ENCODE results near the gene MMP15.
"Not testable (repeated sequence)": the region's sequence is repeated elsewhere in the genome, so short reads cannot be mapped to it uniquely, and the experiment has no call there.

Gene MMP15

DNA sequence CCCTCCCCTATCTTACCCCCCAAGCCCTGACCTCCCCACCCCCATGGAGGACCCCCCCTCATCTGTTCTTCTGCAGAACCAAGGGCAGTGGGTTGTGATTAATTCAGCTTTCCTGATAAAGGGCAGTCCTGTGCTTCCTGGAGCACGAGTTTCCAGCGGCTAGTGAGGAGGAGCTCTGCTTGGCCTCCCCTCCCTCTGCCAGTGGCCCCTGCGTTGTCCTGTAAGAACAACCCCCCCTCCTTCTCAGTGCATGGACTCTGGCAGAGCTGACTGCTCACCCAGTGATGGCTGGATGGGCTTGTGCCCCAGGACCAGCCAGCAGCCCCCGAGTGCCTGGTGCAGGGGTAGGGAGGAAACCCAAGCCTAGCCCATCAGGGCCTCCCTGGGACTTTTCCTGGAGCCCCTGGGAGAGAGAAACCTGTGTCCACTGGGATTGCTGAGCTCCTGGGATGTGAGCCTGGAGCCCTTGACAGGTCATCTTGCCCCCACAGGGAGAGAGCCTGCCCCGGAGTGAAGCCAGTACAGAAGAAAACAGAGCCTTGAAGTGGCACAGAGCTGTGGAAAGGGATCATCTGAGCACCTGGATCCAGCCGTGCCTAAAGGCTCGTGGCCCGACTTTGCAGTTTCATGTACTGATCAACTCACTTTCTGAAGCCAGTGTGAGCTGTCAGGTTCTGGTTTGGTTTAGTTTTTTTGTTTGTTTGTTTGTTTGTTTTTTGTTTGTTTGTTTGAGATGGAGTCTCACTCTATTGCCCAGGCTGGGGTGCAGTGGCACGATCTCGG is 26.5 kb downstream of the MMP15 start:
- no peak for DNase-seq

DNA sequence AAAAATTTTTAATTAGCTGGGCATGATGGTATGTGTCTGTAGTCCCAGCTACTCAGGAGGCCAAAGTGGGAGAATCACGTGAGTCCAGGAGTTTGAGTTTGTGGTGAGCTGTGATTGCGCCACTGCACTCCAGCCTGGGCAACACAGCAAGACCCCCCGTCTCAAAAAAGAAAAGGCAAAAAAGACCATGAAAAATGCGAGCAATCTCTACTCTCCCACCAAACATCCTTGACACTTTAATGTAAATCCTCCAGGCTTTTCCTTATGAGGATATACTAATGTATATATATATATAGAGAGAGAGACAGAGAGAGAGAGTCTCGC is 28.1 kb downstream of the MMP15 start:
- DNase-seq = no peak

DNA sequence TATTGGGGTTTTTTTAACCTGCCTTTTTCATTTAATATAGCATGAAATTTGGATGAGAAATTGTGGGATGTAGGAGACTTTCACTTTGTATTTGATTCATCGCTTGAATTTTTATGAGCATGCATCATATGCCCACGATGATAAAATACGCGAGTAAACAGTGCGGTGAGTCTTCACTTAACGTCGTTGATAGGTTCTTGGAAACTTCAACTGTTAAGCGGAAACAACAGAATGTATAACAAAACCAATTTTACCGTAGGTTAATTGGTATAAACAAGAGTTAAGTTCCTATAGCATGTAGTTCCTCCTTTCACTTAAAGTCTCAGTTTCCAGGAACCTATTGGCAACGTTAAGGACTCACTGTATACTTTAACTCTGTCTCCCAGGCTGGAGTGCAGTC is 28.7 kb downstream of the MMP15 start:
- no peak for DNase-seq

DNA sequence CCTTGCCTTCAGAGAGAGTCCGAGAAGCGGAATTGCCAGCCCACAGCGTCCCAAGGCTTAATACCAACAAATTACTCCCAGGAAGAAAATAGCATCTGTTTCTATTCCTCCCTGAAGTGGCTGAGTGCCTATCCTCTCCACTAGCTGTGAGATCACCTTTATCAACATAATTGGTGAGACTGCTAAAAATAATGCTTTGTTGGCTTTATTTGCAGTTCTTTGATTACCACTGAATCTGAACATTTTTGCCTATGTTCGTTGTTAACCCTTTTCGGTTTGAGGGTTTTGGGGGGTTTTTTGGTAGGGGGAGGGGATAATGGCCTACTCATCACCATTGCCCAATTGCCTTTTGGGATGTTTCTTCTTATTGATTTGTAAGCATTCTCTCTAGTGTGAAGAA is 31.0 kb downstream of the MMP15 start:
- no peak for DNase-seq

DNA sequence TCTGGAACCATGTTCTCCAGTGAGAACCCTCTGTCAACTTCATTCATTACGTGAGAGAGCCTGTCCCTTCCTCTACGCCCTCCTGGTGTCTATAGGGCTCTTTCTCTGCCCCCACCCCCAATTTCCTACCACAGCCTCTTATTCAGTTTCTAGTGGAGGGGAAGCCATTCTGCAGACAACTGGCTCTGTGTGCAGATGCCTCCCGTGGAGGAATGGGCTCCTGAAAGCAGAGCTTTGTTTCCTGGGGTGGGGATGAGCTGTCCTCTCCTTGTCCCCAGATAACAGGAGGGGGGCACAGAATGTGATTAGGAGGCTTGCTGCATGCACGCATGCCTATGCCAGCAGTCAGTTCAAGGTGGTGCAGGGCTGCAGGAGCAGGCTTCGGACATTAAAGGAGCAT is 31.6 kb downstream of the MMP15 start:
- DNase-seq = no peak

DNA sequence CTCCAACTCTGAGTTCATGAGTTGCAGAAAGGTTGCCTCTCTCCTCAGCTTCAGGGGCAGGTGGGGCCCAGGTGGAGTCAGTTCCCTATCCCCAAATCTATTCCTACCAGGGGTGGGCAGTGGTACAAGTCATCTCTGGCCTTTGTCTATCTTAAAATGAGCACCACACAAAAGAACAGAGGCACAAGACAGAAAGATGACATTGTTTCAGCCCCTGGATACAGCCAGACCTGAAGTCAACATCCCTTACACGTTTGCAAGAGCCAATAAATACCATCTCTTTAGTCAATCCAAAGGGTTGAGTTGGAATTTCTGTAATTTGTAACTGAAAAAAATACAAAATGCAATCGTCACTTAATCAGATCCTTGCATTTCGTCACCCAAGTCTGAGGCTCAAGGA is 32.2 kb downstream of the MMP15 start:
- DNase-seq = no peak

DNA sequence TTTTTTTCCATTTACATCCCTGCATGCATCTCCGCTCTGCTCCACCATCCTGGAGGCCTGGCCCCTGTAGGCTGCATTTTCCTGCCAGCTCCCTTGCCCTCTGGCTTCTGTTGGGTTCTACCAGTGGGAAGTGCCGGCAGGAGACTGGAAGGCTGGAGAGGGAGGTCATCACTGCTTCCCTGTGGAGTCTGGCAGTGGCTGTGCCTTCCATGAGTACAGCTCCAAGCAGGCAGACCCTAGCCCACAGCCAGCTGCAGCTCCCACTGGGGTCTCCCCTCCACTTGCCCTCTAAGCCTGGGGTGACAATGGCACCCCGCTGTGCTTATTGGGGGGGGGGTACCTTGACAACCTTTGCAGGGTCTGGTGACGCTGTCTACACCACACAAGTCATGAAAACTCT is 37.3 kb downstream of the MMP15 start:
- DNase-seq = no peak

DNA sequence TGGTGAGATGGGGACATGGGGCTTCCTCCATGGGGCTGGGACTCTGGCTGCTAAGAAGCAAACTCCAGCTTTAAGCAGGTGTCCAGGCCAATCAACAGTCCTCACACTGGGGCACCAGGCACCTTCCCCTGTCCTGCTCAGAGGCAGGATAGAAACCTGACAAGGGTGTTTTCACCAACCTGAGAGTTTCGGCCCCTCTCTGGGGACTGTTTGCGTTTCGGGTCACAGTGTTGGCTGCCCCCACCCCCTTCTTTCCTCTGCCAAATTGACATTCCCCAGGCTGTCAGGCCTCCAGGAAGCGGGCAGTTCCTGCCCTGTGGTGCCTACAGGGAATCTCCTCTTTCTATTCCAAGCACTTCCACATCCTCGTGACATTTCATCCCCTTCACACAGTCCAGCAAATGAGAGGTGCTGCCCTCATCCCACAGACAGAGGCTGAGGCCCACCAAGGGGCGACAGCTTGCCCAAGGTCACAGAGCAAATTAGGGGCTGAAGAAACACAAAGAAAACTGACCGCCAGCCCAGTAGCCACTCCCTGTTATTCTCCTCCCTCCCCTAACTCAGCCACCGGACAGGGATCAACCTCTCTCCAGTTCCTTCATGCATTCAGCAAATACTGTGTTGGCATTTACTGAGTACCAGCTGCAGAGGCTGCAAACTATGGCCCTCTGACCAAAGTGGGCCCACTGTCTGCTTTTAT is 38.0 kb downstream of the MMP15 start:
- no peak for DNase-seq

DNA sequence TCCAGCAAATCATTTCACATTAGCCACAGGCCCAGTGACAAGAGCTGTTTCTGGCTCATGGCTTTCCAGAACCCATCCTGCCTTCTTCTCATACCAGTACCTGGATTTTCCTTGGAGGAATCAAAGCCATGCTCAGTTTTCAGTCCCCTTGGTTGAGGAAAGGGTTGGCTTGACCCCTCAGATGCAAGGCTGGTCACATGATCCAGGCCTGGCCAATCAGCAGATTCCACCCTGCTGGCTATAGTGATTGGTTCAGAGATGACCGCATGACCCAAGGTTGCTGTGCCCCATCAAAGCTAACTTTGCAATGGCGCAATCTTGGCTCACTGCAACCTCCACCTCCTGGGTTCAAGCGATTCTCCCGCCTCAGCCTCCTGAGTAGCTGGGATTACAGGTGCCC is 45.0 kb downstream of the MMP15 start:
- no peak for DNase-seq

DNA sequence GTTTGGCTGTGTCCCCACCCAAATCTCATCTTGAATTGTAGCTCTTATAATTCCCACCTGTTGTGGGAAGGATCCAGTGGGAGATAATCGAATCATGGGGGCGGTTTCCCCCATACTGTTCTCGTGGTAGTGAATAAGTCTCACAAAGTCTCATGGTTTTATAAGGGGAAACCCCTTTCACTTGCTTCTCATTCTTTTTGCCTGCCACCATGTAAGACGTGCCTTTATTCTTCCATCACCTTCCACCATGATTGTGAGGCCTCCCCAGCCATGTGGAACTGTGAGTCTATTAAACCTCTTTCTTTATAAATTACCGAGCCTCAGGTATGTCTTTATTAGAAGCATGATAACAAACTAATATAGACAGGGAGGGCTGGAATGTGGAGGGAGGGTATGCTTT is 46.6 kb downstream of the MMP15 start:
- not testable (repeated sequence) for DNase-seq

DNA sequence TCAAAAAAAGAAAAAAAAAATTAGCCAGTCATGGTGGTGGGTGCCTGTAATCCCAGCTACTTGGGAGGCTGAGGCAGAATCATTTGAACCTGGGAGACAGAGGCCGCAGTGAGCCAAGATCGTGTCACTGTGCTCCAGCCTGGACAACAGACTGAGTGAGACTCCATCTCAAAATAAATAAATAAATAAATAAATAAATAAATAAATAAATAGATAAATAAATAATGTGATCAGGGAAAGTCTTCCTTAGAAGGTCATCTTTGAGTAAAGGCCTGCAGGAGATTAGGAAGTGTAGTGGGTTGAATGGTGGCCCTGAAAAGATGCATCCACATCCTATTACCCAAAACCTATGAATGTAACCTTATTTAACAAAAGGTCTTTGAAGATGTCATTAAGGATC is 47.5 kb downstream of the MMP15 start:
- DNase-seq = not testable (repeated sequence)

DNA sequence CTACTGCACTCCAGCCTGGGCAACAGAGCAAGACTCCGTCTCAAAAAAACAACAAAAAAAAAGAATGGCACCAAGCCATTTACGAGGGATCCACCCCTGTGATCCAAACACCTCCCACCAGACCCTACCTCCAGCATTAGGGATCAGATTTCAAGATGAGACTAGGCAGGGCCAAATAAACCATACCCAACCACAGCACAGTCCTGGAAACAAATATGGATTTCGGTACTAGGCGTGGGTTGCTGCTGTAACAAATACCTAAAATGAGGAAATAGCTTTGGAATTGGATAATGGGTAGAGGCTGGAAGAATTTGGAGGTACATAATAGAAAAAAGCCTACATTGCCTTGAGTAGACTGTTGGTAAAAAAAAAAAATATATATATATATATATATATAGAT is 49.1 kb downstream of the MMP15 start:
- DNase-seq = no peak

DNA sequence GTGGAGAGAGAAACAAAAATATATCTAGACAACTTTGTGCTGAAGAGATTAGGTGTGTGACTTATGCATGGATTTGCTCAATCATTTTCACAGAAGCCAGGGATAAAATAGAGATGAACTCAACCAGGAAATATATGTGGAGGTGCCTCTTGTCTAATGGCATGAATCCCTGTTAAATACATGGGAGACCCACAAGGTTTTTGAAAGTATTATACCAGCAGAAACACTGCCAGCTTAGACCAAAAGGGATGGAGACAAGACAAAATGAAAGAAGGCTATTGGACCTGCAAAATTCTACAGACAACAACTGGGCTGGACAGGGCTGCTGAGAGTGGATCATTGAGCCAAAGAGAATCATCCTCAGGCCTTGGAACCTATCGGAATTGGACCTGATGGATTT is 51.0 kb downstream of the MMP15 start:
- DNase-seq = no peak

DNA sequence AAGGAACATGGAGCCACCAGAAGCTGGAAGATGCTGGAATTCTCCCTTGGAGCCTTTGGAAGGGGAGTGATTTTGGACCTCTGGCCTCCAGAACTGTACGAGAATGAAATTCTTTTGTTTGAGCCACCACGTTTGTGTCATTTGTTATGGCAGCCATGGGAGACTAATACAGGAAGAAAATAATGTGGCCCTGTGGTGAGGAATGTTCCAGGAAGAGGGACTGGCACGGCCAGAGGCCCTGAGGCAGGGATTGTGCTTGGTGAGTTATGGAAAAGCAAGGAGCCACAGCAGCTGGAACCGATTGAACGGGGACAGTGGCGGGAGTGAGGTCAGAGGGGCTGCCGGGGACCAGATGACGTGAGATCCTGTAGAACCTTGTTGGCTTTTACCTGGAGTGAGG is 52.2 kb downstream of the MMP15 start:
- DNase-seq = no peak

DNA sequence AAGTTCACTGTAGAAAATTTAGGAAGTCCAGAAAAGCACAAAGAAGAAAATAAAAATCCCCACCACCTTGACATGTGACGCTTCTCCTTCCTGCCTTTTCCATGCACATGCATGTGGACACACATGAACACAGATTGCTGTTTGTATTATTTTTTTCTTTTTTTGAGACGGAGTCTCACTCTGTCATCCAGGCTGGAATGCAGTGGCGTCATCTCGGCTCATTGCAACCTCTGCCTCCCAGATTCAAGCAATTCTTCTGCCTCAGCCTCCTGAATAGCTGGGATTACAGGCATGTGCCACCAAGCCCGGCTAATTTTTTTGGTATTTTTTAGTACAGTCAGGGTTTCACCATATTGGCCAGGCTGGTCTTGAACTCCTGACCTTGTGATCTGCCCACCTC is 55.1 kb downstream of the MMP15 start:
- not testable (repeated sequence) for DNase-seq

DNA sequence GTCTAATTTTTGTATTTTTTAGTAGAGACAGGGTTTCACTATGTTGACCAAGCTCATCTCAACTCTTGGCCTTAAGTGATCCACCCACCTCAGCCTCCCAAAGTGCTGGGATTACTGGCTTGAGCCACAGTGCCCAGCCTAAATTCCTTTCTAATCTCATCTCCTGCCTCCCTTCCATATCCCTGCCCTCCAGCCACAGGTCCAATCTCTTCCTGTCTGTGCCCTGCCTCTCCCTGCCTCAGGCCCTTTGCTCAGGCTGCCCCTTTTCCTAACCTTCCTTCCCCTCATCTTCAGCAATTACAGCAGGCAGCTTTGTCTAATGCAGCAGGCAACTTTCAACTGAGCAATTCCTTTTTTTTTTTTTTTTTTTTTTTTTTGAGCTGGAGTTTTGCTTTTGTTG is 56.8 kb downstream of the MMP15 start:
- no peak for DNase-seq

DNA sequence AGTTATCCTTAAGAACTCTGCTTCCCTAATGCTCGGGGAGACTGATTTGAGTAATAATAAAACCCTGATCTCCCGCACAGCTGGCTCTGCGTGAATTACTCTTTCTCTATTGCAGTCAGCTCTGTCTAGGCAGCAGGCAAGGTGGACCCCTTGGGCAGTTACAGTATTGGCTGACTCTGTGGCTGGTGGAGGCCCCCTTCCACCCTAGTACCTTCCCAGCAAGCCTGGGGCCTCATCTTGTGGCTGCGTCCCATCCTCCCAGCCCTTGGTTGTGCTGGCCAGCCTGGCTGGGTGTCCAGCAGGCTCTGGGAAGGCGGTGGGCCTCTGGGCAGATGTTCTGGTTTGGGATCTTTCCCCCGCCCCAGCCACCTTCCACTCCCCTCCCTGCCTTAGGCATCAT is 59.1 kb downstream of the MMP15 start:
- no peak for DNase-seq

DNA sequence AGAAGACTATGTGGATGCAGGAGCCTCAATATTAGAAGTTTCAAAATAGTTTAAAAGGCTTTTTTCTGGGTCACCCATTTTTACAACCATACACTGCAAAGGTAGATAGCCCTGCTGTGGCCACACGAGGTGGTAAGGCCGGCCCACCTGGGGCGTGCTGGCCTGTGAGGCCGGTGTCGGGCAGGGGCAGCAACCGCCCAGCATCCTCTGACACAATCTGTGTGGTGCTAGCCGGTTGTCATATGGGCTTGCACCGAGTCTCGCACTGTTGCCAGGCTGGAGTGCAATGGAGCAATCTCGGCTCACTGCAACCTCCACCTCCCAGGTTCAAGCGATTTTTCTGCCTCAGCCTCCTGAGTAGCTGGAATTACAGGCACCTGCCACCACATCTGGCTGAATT is 59.6 kb downstream of the MMP15 start:
- no peak for DNase-seq

DNA sequence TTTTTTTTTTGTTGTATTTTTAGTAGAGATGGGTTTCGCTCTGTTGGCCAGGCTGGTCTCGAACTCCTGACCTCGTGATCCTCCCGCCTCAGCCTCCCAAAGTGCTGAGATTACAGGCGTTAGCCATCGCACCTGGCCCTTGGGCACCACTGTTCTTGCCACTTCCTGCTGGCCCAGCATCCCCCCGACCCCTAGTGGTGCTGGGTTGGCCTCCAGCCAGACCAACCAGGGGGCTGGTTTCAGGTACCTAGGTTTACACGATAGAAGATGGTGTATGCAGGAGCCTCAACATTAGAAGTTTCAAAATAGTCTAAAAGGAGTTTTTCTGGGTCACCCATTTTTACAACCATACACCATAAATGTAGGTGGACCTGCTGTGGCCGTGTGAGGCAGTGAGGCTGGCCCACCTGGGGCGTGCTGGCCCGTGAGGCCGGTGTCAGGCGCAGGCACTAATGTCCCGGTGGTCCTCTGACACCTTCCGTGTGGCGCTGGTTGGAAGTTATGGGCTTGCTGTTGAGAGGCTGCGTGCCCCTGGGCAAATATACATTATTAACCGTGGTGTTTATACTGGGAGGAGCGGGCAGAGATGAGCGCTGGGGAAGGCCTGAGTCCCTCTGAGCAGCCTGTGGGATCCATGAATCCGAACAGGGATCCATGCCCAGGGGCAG is 60.2 kb downstream of the MMP15 start:
- DNase-seq = no peak

DNA sequence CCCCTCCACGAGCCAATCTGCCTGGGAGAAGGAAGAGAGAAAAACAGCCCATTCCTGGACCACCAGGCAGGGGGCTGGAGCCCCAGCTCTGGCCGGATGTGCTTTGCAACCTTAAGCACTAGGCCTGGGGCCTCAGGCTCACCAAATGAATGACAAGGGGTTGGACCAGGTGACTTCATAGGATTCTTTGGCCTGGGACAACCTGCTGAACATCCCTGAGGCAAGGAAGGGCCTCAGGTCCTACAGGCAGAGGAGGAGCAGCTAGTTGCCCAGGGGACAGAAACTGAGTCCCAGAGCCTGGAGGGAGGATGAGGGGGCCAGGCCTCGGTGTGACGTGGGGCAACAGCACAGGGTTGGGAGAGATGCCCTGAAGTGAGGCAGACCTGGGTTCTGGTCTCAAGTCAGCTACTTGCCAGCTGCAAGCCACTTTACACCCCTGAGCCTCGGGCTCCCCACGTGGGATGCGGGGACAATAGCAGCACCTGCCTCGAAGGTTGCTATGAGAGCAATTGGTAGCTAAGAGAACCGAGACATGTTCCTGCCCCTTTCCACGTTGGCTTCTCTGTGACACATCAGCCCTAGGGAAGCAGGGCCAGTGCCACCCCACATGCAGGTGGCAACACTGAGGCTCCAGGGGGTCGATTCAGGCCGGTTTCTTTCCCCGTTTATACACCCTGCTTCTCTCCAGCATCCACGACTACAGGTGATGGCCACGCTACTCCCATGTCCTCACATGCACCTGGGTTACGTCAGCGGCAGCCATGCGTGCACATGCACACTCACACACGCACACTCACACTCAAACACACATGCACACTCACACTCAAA is 61.0 kb downstream of the MMP15 start:
- DNase-seq = no peak

DNA sequence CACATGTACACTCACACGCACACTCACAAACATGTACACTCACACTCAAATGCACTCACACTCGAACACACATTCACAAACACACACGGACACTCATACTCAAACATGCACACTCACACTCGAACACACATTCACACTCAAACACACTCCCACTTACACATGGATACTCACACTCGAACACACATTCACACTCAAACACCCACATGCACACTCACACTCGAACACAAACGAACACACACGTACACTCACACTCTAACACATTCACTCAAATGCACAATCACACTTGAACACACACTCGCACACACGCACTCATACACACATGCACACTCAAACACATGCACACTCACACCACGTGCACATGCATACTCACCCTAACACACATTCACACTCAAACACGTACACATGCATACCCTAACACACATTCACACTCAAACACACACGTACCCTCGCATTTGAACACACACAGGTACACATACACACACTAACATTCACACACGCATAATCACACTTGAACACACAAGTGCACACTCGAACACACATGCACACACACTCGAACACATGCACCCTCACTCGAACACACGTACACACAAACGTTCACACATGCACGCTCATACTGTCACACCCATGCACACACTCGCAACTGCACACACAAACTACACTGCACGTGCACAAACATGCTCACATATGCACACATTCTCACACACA is 61.8 kb downstream of the MMP15 start:
- DNase-seq = no peak

DNA sequence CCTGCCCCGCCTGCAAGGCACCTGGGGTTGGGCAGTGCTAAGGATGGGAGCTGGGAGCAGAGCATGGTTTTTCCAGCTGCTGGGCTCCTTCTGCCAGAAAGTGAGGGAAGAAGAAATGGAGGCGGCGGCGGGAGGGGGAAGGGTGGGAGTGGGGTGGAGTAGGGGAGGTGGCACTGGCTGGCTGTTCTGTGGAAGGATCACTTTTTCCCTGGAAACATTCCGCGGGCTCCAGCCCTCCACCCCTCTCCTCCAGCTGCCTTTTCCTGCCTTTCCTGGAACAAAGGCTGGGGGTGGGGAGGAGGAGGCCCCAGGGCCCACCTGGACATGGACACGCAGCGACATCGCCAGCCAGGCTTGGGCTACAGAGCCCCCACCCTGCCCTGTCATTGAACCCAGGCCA is 62.5 kb downstream of the MMP15 start:
- no peak for DNase-seq

DNA sequence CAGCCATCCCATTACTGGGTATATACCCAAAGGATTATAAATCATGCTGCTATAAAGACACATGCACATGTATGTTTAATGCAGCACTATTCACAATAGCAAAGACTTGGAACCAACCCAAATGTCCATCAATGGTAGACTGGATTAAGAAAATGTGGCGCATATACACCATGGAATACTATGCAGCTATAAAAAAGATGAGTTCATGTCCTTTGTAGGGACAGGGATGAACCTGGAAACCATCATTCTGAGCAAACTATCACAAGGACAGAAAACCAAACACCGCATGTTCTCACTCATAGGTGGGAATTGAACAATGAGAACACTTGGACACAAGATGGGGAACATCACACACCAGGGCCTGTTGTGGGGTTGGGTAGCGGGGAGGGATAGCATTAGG is 64.8 kb downstream of the MMP15 start:
- DNase-seq = not testable (repeated sequence)

Data from NCI-H748 treated with DMSO at 0.1 percent for 48 hours (cell line).